ENCODE measurements around the gene MRS2.

The MRS2 gene

DNA sequence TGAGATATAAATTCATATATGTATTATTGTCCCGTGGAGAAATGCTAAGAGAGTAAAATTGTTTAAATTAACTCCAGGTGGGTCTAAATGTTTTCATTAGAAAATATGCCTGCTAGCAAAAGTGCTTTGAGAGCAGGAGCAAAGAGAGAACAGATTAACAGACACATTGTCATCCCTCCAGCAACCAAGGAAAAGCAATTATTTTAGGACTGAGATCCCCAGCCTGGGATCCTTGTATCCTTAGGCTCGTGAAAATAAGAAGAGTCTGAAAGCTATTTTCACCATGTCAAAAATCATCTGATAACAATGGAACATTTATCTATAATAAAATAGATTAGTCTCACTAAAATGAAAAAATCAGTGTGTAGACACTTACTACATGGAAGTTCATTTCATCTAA, 11.5 kb upstream of the MRS2 start:
- Histone ChIP-seq H3K4ac (ENCODE audit: low read length) (no peak overlapping the region), H3K23ac (ENCODE audit: low read depth, low read length, poor library complexity) (no peak overlapping the region), H3K18ac (ENCODE audit: low read length) (no peak overlapping the region), H3K14ac (ENCODE audit: low read length) (no peak overlapping the region), H3K4me2 (ENCODE audit: insufficient read depth, low read length, poor library complexity, severe bottlenecking) (no peak overlapping the region), H2BK120ac (ENCODE audit: low read depth, low read length) (no peak overlapping the region), H3K9me3 (replicated peaks in 1 of 2; ENCODE audit: control insufficient read depth in 2 of 2, insufficient read depth in 1 of 2, low read depth in 1 of 2, low read length in 2 of 2) (no peaks in the 10 kb centered on the region), H3K4me1 (ENCODE audit: control insufficient read depth in 2 of 2, insufficient read depth in 1 of 2, low read depth in 1 of 2, low read length in 2 of 2) (no peaks in the 10 kb centered on the region), H2BK5ac (ENCODE audit: low read length) (no peak overlapping the region), H3K27ac (replicated peaks; ENCODE audit: low read length) (no peak overlapping the region), H2AFZ (ENCODE audit: low read length) (no peak overlapping the region), H2BK15ac (ENCODE audit: low read length) (no peak overlapping the region), H2AK5ac (ENCODE audit: low read depth, low read length) (no peak overlapping the region), H3K4me3 (ENCODE audit: low read length in 2 of 2) (no peak overlapping the region), H3K27me3 (ENCODE audit: control insufficient read depth in 3 of 3, insufficient read depth in 3 of 3, low read depth in 1 of 3, low read length in 3 of 3) (peaks cover 0 to 3% (median 0%) of the 10 kb centered on the region in 3 experiments), H2BK12ac (ENCODE audit: low read length) (no peak overlapping the region), H3K79me1 (ENCODE audit: low read depth, low read length) (no peaks in the 10 kb centered on the region), H3K9ac (ENCODE audit: low read depth, low read length, poor library complexity) (no peak overlapping the region), H4K91ac (ENCODE audit: low read depth, low read length, poor library complexity) (no peak overlapping the region), H4K8ac (ENCODE audit: low read depth, low read length) (no peak overlapping the region), H3K36me3 (replicated peaks in 1 of 2; ENCODE audit: control insufficient read depth in 2 of 2, insufficient read depth in 2 of 2, low read length in 2 of 2) (no peaks in the 10 kb centered on the region)
- DNase-seq (ENCODE audit: low spot score): no peak
- WGBS, 2 donors (ENCODE audit: extremely low coverage in 2 of 2, insufficient read length in 2 of 2, insufficient replicate concordance in 1 of 2): no CpG with 5 or more reads among the region's 2 CpGs

- no peak for DNase-seq (ENCODE audit: low spot score)
- Histone ChIP-seq H4K91ac (ENCODE audit: low read depth, low read length, poor library complexity) (no peak overlapping the region), H2AK5ac (ENCODE audit: low read depth, low read length) (no peak overlapping the region), H3K4me1 (ENCODE audit: control insufficient read depth in 2 of 2, insufficient read depth in 1 of 2, low read depth in 1 of 2, low read length in 2 of 2) (no peaks in the 10 kb centered on the region), H3K14ac (ENCODE audit: low read length) (no peak overlapping the region), H3K36me3 (replicated peaks in 1 of 2; ENCODE audit: control insufficient read depth in 2 of 2, insufficient read depth in 2 of 2, low read length in 2 of 2) (no peaks in the 10 kb centered on the region), H3K27me3 (ENCODE audit: control insufficient read depth in 3 of 3, insufficient read depth in 3 of 3, low read depth in 1 of 3, low read length in 3 of 3) (peaks cover 0 to 5% (median 0%) of the 10 kb centered on the region in 3 experiments), H3K27ac (replicated peaks; ENCODE audit: low read length) (no peak overlapping the region), H2BK5ac (ENCODE audit: low read length) (no peak overlapping the region), H3K4ac (ENCODE audit: low read length) (no peak overlapping the region), H2BK15ac (ENCODE audit: low read length) (no peak overlapping the region), H2BK12ac (ENCODE audit: low read length) (no peak overlapping the region), H3K18ac (ENCODE audit: low read length) (no peak overlapping the region), H3K9ac (ENCODE audit: low read depth, low read length, poor library complexity) (no peak overlapping the region), H2AFZ (ENCODE audit: low read length) (no peak overlapping the region), H3K79me1 (ENCODE audit: low read depth, low read length) (no peaks in the 10 kb centered on the region), H2BK120ac (ENCODE audit: low read depth, low read length) (no peak overlapping the region), H3K9me3 (replicated peaks in 1 of 2; ENCODE audit: control insufficient read depth in 2 of 2, insufficient read depth in 1 of 2, low read depth in 1 of 2, low read length in 2 of 2) (peaks cover 4 to 6% of the 10 kb centered on the region in 2 donors), H3K4me3 (ENCODE audit: low read length in 2 of 2) (no peak overlapping the region), H3K4me2 (ENCODE audit: insufficient read depth, low read length, poor library complexity, severe bottlenecking) (no peak overlapping the region), H3K23ac (ENCODE audit: low read depth, low read length, poor library complexity) (no peak overlapping the region), H4K8ac (ENCODE audit: low read depth, low read length) (no peak overlapping the region)
- no CpG with 5 or more reads among the region's 2 CpGs for WGBS, 2 donors (ENCODE audit: extremely low coverage in 2 of 2, insufficient read length in 2 of 2, insufficient replicate concordance in 1 of 2)
Measured at GRCh38 chr6:24391756-24392405, 10.9 kb upstream of the MRS2 start.

GRCh38 chr6:24394061-24394779, 8.5 kb upstream of the MRS2 start:
- H2BK120ac ChIP-seq (ENCODE audit: low read depth, low read length): no peak overlapping the region
- H4K91ac ChIP-seq (ENCODE audit: low read depth, low read length, poor library complexity): no peak overlapping the region
- H3K9me3 ChIP-seq (replicated peaks in 1 of 2; ENCODE audit: control insufficient read depth in 2 of 2, insufficient read depth in 1 of 2, low read depth in 1 of 2, low read length in 2 of 2): peaks cover 4 to 11% of the 10 kb centered on the region in 2 donors
- no peak overlapping the region for H2BK15ac ChIP-seq (ENCODE audit: low read length)
- no peak overlapping the region for H2AK5ac ChIP-seq (ENCODE audit: low read depth, low read length)
- no peaks in the 10 kb centered on the region for H3K36me3 ChIP-seq (replicated peaks in 1 of 2; ENCODE audit: control insufficient read depth in 2 of 2, insufficient read depth in 2 of 2, low read length in 2 of 2)
- H3K79me1 ChIP-seq (ENCODE audit: low read depth, low read length): no peaks in the 10 kb centered on the region
- H2AFZ ChIP-seq (ENCODE audit: low read length): no peak overlapping the region
- no peak overlapping the region for H3K27ac ChIP-seq (replicated peaks; ENCODE audit: low read length)
- H4K8ac ChIP-seq (ENCODE audit: low read depth, low read length): no peak overlapping the region
- no peak for DNase-seq (ENCODE audit: low spot score)
- H3K4me1 ChIP-seq (ENCODE audit: control insufficient read depth in 2 of 2, insufficient read depth in 1 of 2, low read depth in 1 of 2, low read length in 2 of 2): no peaks in the 10 kb centered on the region
- H3K4me2 ChIP-seq (ENCODE audit: insufficient read depth, low read length, poor library complexity, severe bottlenecking): no peak overlapping the region
- no peak overlapping the region for H3K14ac ChIP-seq (ENCODE audit: low read length)
- H3K27me3 ChIP-seq (ENCODE audit: control insufficient read depth in 3 of 3, insufficient read depth in 3 of 3, low read depth in 1 of 3, low read length in 3 of 3): peaks cover 0 to 5% (median 0%) of the 10 kb centered on the region in 3 experiments
- H3K18ac ChIP-seq (ENCODE audit: low read length): no peak overlapping the region
- H2BK5ac ChIP-seq (ENCODE audit: low read length): no peak overlapping the region
- no CpG with 5 or more reads among the region's 2 CpGs for WGBS, 2 donors (ENCODE audit: extremely low coverage in 2 of 2, insufficient read length in 2 of 2, insufficient replicate concordance in 1 of 2)
- H2BK12ac ChIP-seq (ENCODE audit: low read length): no peak overlapping the region
- H3K4me3 ChIP-seq (ENCODE audit: low read length in 2 of 2): no peak overlapping the region
- H3K9ac ChIP-seq (ENCODE audit: low read depth, low read length, poor library complexity): no peak overlapping the region
- H3K4ac ChIP-seq (ENCODE audit: low read length): no peak overlapping the region
- no peak overlapping the region for H3K23ac ChIP-seq (ENCODE audit: low read depth, low read length, poor library complexity)

DNA sequence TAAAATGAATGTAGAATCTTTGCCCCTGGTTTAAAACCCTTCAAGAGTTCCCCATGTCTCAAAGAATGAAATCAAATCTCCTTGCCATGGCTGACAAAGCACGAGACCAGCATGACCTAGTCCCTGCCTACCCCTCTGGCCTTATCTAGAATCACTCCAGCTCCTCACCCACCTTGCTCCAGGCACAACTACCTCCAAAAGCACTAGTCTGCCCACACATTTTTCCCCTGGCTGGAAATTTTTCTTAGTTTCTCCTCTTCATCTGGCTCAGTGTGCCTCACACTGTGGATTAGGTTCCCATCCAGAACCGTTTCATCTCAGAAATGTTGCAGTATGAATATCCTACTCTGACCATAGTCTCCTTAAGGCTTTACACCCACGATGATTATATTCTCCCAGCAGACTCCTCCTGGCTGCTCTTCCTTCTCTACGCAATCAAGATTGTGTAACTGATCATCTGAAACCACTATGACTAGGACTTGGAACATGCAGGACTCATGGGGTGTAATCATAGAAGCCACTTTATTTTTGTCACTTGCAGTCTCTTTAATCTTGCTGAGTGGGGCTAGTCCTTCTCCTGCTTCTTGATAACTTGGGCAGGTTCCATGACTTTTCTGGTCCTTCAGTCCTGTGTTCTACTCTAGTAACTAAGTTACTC, 7.8 kb upstream of the MRS2 start:
- Histone ChIP-seq H3K79me1 (ENCODE audit: low read depth, low read length) (no peaks in the 10 kb centered on the region), H3K36me3 (replicated peaks in 1 of 2; ENCODE audit: control insufficient read depth in 2 of 2, insufficient read depth in 2 of 2, low read length in 2 of 2) (no peaks in the 10 kb centered on the region), H2BK120ac (ENCODE audit: low read depth, low read length) (no peak overlapping the region), H3K4me1 (ENCODE audit: control insufficient read depth in 2 of 2, insufficient read depth in 1 of 2, low read depth in 1 of 2, low read length in 2 of 2) (no peaks in the 10 kb centered on the region), H3K9ac (ENCODE audit: low read depth, low read length, poor library complexity) (no peak overlapping the region), H3K4me2 (ENCODE audit: insufficient read depth, low read length, poor library complexity, severe bottlenecking) (no peak overlapping the region), H2BK15ac (ENCODE audit: low read length) (no peak overlapping the region), H4K91ac (ENCODE audit: low read depth, low read length, poor library complexity) (no peak overlapping the region), H2AK5ac (ENCODE audit: low read depth, low read length) (no peak overlapping the region), H3K4ac (ENCODE audit: low read length) (no peak overlapping the region), H4K8ac (ENCODE audit: low read depth, low read length) (no peak overlapping the region), H3K23ac (ENCODE audit: low read depth, low read length, poor library complexity) (no peak overlapping the region), H3K27me3 (ENCODE audit: control insufficient read depth in 3 of 3, insufficient read depth in 3 of 3, low read depth in 1 of 3, low read length in 3 of 3) (peaks cover 0 to 5% (median 0%) of the 10 kb centered on the region in 3 experiments), H2BK5ac (ENCODE audit: low read length) (no peak overlapping the region), H3K4me3 (ENCODE audit: low read length in 2 of 2) (no peak overlapping the region), H2BK12ac (ENCODE audit: low read length) (no peak overlapping the region), H3K14ac (ENCODE audit: low read length) (no peak overlapping the region), H3K9me3 (replicated peaks in 1 of 2; ENCODE audit: control insufficient read depth in 2 of 2, insufficient read depth in 1 of 2, low read depth in 1 of 2, low read length in 2 of 2) (peaks cover 4 to 11% of the 10 kb centered on the region in 2 donors), H3K18ac (ENCODE audit: low read length) (no peak overlapping the region), H3K27ac (replicated peaks; ENCODE audit: low read length) (no peak overlapping the region), H2AFZ (ENCODE audit: low read length) (no peak overlapping the region)
- no CpG with 5 or more reads among the region's 4 CpGs for WGBS, 2 donors (ENCODE audit: extremely low coverage in 2 of 2, insufficient read length in 2 of 2, insufficient replicate concordance in 1 of 2)
- DNase-seq (ENCODE audit: low spot score): no peak

All from neuronal stem cell (in vitro differentiated cells).